Heart left ventricle (tissue), 13 donors: ENCODE data around the gene PRDX4.

Experiments used
- CTCF ChIP-seq, 12 donors: fragments of 200-600 bp; sonication (generic) in 4 of 12; IDR thresholded peaks; one replicate each; pipeline versions ENCODE4 v1.5.0 to v1.8.0; 2018 to 2022; ENCODE audit warnings: antibody characterized with exemption in 12 of 12, mild to moderate bottlenecking in 5 of 12
- POLR2A ChIP-seq, 2 donors: fragments of 450-650 bp; IDR thresholded peaks; one replicate each; pipeline ENCODE4 v1.6.1; 2017; ENCODE audit warnings: antibody characterized with exemption in 2 of 2, mild to moderate bottlenecking in 2 of 2, moderate library complexity in 2 of 2
- donor health status: ischemic (EF 13 %, LVEDD 7.1; RV severe dilation, severe dysfunction).
- donor health status: DM: no; HTN: yes; CAD: no.
- donor health status: DM: no; HTN: no; CAD: no.
- donor health status: ischemic (EF 25% LVEDD 6.9; RV normal size, moderate dysfunction).
- donor health status: ischemic (EF 25% LVEDD 5.7; RV mildly dilated, moderate dysfunction).
- donor health status: ischemic (EF 35%, LVEDD 5.7; RV mildly dilated, moderate dysfunction).
- donor health status: nonischemic (EF 11% LVEDD 7.7; RV severe dilation, severe dysfunction).
- donor health status: DM: yes; HTN: yes; CAD: no.
- donor health status: PGD.
- donor health status: ischemic (EF 29% LVEDD 5.4; RV normal size, mild dysfunction).
- donor health status: nonischemic (EF 23%, LVEDD 6.1; RV moderate dilation, normal function).

- no peak for TF ChIP-seq POLR2A (IDR thresholded peaks at IDR 0.05)
- no peak for TF ChIP-seq CTCF (IDR thresholded peaks at IDR 0.05)
Observed at GRCh38 chrX:23633834-23634580, 33.3 kb upstream of the PRDX4 start.
